SK-N-SH (cell line): Measurements from ENCODE around the gene MCM10.

Source experiments
- CTCF ChIP-seq: fragments of 200-600 bp; sonication (generic); IDR thresholded peaks from 2 replicates; pipeline ENCODE4 v1.6.1; 2017; ENCODE audit warnings: antibody characterized with exemption, mild to moderate bottlenecking, moderate library complexity
- NRF1 ChIP-seq: IDR thresholded peaks from 2 replicates; pipeline ENCODE4 v1.6.1; 2012; ENCODE audit warnings: low read depth, mild to moderate bottlenecking, low read length

- no peak for TF ChIP-seq CTCF
- TF ChIP-seq NRF1, result no peak
Observed at GRCh38 chr10:13238271-13239077, 77.1 kb downstream of the MCM10 start.
